Endothelial cell of umbilical vein (primary cell): ENCODE results near the gene SLC6A9. TPM values are rescaled to one million over a fixed set of nuclear protein-coding genes. Genes with fewer than 3 reads are reported as not detected.

Source experiments
- BruUV-seq: library from RNA; stranded (reverse); fragments of 400-500 nt; replicated peaks from 2 replicates; lab custom pipeline; 2021; lab: Mats Ljungman, UMichigan
- CTCF ChIA-PET: fragments of 300-600, 350-600 bp; sonication (Branson Sonifier 250); formaldehyde crosslinking; loops from one replicate; lab custom pipeline; 2021; ENCODE audit warnings: antibody characterized with exemption, inconsistent platforms; lab: Charles Lee
- POLR2A ChIA-PET: fragments of 300-600, 350-600 bp; sonication (Branson Sonifier 250); formaldehyde crosslinking; loops from one replicate; lab custom pipeline; 2021; ENCODE audit warnings: antibody characterized with exemption, inconsistent platforms; lab: Charles Lee
- DNase-seq: peaks from one replicate; pipeline ENCODE4 v3.0.0-alpha.2; 2011; ENCODE audit warnings: low read depth, low spot score
- FAIRE-seq: peaks from 2 replicates; lab custom pipeline; 2011; peaks lifted over from hg19 to GRCh38; lab: Jason Lieb, UNC
- H2AFZ ChIP-seq: 2 replicates; pipeline ENCODE4 v1.6.0; 2012; ENCODE audit warnings: low read depth, low read length, control low read depth, inconsistent platforms
- H3K27ac ChIP-seq: 2 replicates; pipeline ENCODE4 v1.5.1; 2011; ENCODE audit warnings: low read depth, mild to moderate bottlenecking, control low read depth, low read length, moderate library complexity; ENCODE audit not compliant: insufficient read depth
- H3K27me3 ChIP-seq, 2 experiments: 2 replicates each; pipeline versions ENCODE4 v1.6.0 to v1.6.1; 2011; ENCODE audit warnings: low read length in 2 of 2, mixed read lengths in 1 of 2; ENCODE audit not compliant: control insufficient read depth in 2 of 2, insufficient read depth in 2 of 2
- H3K36me3 ChIP-seq, 2 experiments: 2 replicates in 1 of 2; 3 replicates in 1 of 2; pipeline ENCODE4 v1.5.1; 2011; ENCODE audit warnings: low read length in 2 of 2, mild to moderate bottlenecking in 1 of 2, moderate library complexity in 1 of 2; ENCODE audit not compliant: control insufficient read depth in 2 of 2, insufficient read depth in 2 of 2; ENCODE audit errors: extremely low read depth in 1 of 2
- H3K4me1 ChIP-seq: 3 replicates; pipeline ENCODE4 v1.5.1; 2011; ENCODE audit warnings: mild to moderate bottlenecking, low read length; ENCODE audit not compliant: control insufficient read depth, insufficient read depth; ENCODE audit errors: extremely low read depth
- H3K4me2 ChIP-seq: 2 replicates; pipeline ENCODE4 v1.6.1; 2011; ENCODE audit warnings: low read length, control low read depth, mixed read lengths; ENCODE audit not compliant: insufficient read depth
- H3K4me3 ChIP-seq, 3 experiments: fragments of 200-600 bp in 1 of 3; sonication (generic), shearing (Covaris generic) in 1 of 3; replicated peaks in 1 of 3; 2 replicates each; pipeline ENCODE4 v1.5.1; 2011 to 2016; ENCODE audit warnings: control low read depth in 3 of 3, low read length in 3 of 3, mild to moderate bottlenecking in 2 of 3, inconsistent platforms in 1 of 3, low read depth in 1 of 3, moderate library complexity in 1 of 3; ENCODE audit not compliant: insufficient read depth in 1 of 3
- H3K79me2 ChIP-seq: 2 replicates; pipeline ENCODE4 v1.6.0; 2012; ENCODE audit warnings: low read length, inconsistent platforms; ENCODE audit not compliant: control insufficient read depth, insufficient read depth
- H3K9ac ChIP-seq: replicated peaks from 2 replicates; pipeline ENCODE3; 2011; ENCODE audit warnings: low read length, control low read depth; ENCODE audit not compliant: insufficient read depth; ENCODE audit errors: extremely low read depth
- H3K9me1 ChIP-seq: replicated peaks from 3 replicates; pipeline ENCODE4 v1.6.0; 2011; ENCODE audit warnings: mild to moderate bottlenecking, low read length; ENCODE audit not compliant: control insufficient read depth, insufficient read depth; ENCODE audit errors: extremely low read depth
- H3K9me3 ChIP-seq: replicated peaks from 2 replicates; pipeline ENCODE4 v1.5.1; 2012; ENCODE audit warnings: low read length, inconsistent platforms; ENCODE audit not compliant: control insufficient read depth, insufficient read depth
- H4K20me1 ChIP-seq: replicated peaks from 2 replicates; pipeline ENCODE3; 2011; ENCODE audit warnings: mild to moderate bottlenecking, low read length; ENCODE audit not compliant: control insufficient read depth, insufficient read depth; ENCODE audit errors: extremely low read depth
- CTCF ChIP-seq, 2 donors: IDR thresholded peaks; 1 replicate in 1 of 2; 2 replicates in 1 of 2; pipeline ENCODE4 v1.5.1; 2011; ENCODE audit warnings: low read length in 2 of 2, mild to moderate bottlenecking in 2 of 2, moderate library complexity in 2 of 2, control low read depth in 1 of 2, inconsistent platforms in 1 of 2, low read depth in 1 of 2; ENCODE audit not compliant: insufficient read depth in 1 of 2; ENCODE audit errors: extremely low read depth in 1 of 2
- EZH2 ChIP-seq: IDR thresholded peaks from 2 replicates; pipeline ENCODE4 v1.6.1; 2012; ENCODE audit warnings: borderline replicate concordance, low read depth, mild to moderate bottlenecking, moderate library complexity, low read length, inconsistent platforms; ENCODE audit not compliant: severe bottlenecking
- FOS ChIP-seq: IDR thresholded peaks from 2 replicates; pipeline ENCODE4 v1.6.1; 2011; ENCODE audit warnings: mild to moderate bottlenecking, low read length, moderate library complexity, borderline replicate concordance; ENCODE audit not compliant: insufficient read depth
- GATA2 ChIP-seq: IDR thresholded peaks from 2 replicates; pipeline ENCODE4 v1.7.0; 2011; ENCODE audit warnings: low read depth, mild to moderate bottlenecking, moderate library complexity, mixed read lengths, low read length; ENCODE audit not compliant: insufficient read length, insufficient read depth
- JUN ChIP-seq: IDR thresholded peaks from 2 replicates; pipeline ENCODE4 v1.6.1; 2011; ENCODE audit warnings: borderline replicate concordance, low read depth; ENCODE audit not compliant: insufficient read length, insufficient read depth
- MAX ChIP-seq: IDR thresholded peaks from 2 replicates; pipeline ENCODE4 v1.6.1; 2011; ENCODE audit not compliant: insufficient read depth, insufficient read length
- MYC ChIP-seq: IDR thresholded peaks from one replicate; pipeline ENCODE4 v1.6.1; 2011; ENCODE audit warnings: mild to moderate bottlenecking, low read depth, low read length
- POLR2A ChIP-seq: IDR thresholded peaks from 2 replicates; pipeline ENCODE4 v1.6.1; 2012; ENCODE audit warnings: low read depth, mild to moderate bottlenecking, control low read depth, low read length
- POLR2AphosphoS5 ChIP-seq: IDR thresholded peaks from 2 replicates; pipeline ENCODE4 v1.6.1; 2012; ENCODE audit warnings: low read depth, mild to moderate bottlenecking, control low read depth, low read length, moderate library complexity; ENCODE audit not compliant: insufficient read depth
- dilution Hi-C: fragments of 300-500 bp; cut with MboI; formaldehyde crosslinking; loops from one replicate; pipeline ENCODE4 v1.15.0; 2019; ENCODE audit warnings: low sequenced_read_pairs; ENCODE audit not compliant: extremely low pct_ligation_motif_present
- intact Hi-C: fragments of 100-400 bp; cut with micrococcal nuclease; formaldehyde crosslinking; loops from one replicate; pipeline ENCODE4 v1.10.0; 2022
- polyA plus RNA-seq, 4 experiments: library from polyadenylated mRNA; depleted of rRNA in 3 of 4; stranded (reverse) in 3 of 4; unstranded in 1 of 4; fragments of >200 nt; gene quantifications; 2 replicates each; pipeline versions ENCODE4 v1.2.1 to v1.2.3, GENCODE V29; 2011 to 2012; ENCODE audit warnings: missing spikeins in 1 of 4
- total RNA-seq: library from RNA; stranded (reverse); gene quantifications from 2 replicates; pipeline ENCODE4 v1.2.3, GENCODE V29; 2021

Gene SLC6A9
- total and polyA plus RNA-seq, 2 donors (not counting 3 experiments of a cell fraction or from before 2014, with no cell fraction given) = 0.80 to 1.5 TPM

DNA sequence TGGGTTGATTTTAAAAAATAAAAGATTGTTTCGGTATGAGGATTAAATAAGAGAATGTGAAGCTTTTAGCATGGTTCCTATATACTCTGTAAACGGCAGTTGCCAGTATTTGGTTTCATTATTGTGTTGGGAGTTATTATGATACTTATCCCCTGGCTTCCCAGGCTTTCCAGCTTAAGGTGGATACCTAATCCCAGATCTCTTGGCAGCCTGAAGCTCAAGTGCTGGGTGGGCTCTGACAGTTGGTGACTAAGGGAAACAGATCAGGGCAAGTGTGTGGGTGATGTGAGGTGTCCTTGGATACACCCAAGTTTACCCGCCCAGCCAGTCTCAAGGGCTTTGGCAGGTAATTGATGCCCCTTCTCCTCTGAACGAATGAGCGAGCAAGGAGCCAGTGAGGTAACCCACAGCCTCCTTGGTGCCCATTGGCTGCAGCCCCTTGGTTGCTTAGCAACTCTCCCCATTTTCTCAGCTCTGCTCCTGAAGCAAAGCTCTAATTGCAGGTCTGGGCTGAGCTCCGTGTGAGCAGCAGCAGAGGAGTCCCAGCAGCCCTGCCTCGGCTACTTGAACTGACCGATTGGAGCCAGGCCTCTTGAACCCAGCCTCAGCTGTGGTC is 78.4 kb downstream of the SLC6A9 start:
- Histone ChIP-seq H3K36me3 (peaks cover 3 to 19% of the 10 kb centered on the region in 2 experiments), H3K9ac (no peak overlapping the region), H3K4me1 (peaks cover 7% of the 10 kb centered on the region), H2AFZ (no peak overlapping the region), H4K20me1 (no peaks in the 10 kb centered on the region), H3K27me3 (no peaks in the 10 kb centered on the region), H3K9me3 (no peaks in the 10 kb centered on the region), H3K9me1 (no peaks in the 10 kb centered on the region), H3K4me3 (no peak overlapping the region), H3K27ac (no peak overlapping the region), H3K79me2 (no peaks in the 10 kb centered on the region), H3K4me2 (no peak overlapping the region)
- no peak for DNase-seq
- BruUV-seq = no TSS peak
- CTCF ChIA-PET = interaction anchor here (1.7 kb wide), 1 partner anchor 95 kb away, joined by 4 read pairs; no protein-coding TSS in a partner anchor
- dilution Hi-C loops (no loop called here), intact Hi-C loops (no loop called here)
- POLR2A ChIA-PET = no interaction called here
- FAIRE-seq = no peak
- TF ChIP-seq CTCF (IDR thresholded peaks at IDR 0.05; ENCODE audit: extremely low read depth in 1 of 2, insufficient read depth in 1 of 2, low read depth in 1 of 2, low read length in 2 of 2) (no peak), EZH2 (no peak), GATA2 (no peak), JUN (no peak), POLR2AphosphoS5 (no peak), MAX (no peak), MYC (no peak), POLR2A (no peak), FOS (no peak)
